ENCODE data around the gene ZFYVE27.

ZFYVE27 gene

GRCh38 chr10:97763947-97764346 is 27.0 kb downstream of the ZFYVE27 start:
- no peak for DNase-seq
- TF ChIP-seq GATA1 (IDR thresholded peaks at IDR 0.05; ENCODE audit: low read depth, low read length) (no peak), POLR2A (IDR thresholded peaks at IDR 0.05; ENCODE audit: low read length) (no peak)

DNA sequence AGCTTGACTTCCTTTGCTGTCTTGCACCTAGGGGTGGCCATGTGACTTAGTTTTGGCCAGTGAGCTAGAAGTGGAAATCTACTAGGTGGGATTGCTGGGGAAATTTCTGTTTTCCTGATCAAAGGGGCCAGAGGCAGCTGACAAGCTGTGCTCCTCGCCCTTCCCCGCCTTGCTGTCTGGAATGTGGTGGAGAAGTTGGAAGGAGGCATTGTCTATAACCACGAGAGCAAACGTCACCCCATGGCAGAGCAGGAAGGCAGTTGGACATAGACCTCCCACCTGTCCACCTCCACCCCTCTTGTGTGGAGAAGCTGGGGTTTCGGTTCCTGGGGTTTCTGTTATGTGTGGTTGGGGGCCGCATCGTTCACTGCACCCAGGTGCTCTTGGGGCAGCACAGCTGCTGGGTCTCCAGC is 27.6 kb downstream of the ZFYVE27 start:
- TF ChIP-seq GATA1 (IDR thresholded peaks at IDR 0.05; ENCODE audit: low read depth, low read length): no peak
- TF ChIP-seq POLR2A (IDR thresholded peaks at IDR 0.05; ENCODE audit: low read length): no peak
- DNase-seq: no peak

DNA sequence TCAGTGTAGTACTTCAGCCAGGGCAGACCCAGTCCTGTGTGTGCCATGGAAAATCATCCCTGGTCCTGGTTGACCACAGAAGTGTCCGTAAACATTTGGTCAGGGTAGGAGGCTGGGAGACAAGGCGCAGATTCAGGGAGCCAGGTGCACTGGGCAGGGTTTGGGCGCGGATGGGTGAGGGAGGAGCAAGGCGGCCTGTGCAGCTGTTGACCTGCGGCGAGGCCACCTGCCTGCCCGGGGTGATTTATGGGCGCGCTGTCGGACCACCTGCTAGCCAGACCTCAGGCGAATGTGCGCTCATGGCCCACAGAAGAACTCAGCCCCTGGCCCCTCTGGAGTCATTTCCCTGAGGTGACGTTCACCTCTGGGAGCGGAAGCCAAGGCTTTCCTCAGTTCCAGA is 28.3 kb downstream of the ZFYVE27 start:
- TF ChIP-seq GATA1 (IDR thresholded peaks at IDR 0.05; ENCODE audit: low read depth, low read length) (no peak), POLR2A (IDR thresholded peaks at IDR 0.05; ENCODE audit: low read length) (no peak)
- DNase-seq: no peak

DNA sequence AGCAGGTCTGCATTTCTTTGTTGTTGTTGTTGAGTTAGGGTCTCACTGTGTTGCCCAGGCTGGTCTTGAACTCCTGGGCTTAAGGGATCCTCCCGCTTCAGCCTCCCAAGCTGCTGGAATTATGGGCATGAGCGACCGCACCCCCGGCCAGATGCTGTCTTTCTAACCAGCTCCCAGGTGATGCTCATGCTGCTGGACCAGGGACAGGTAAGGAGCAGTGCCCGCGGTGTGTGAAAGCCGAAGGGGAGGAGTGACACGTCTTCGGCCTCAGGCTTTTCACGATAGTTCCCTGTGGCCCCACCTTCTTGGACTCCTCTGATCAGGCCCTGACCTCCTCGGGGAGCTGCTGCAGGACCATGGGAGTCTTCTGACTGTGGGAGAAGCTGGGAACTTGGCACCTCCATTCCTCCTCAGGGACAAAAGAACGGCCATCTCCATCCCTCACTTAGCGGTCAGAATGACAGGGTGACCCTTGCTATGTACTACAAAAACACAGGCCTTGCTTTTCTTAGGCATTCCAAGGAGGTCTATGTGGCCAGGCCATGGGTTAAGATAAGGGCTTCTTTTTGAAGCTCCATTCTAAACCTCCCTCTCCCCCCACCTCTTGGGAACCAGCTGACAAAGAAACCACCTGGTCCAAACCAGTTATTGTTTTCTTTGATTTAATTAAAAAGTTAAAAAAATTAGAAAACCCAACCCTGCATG is 29.3 kb downstream of the ZFYVE27 start:
- TF ChIP-seq POLR2A (IDR thresholded peaks at IDR 0.05; ENCODE audit: low read length) (no peak), GATA1 (IDR thresholded peaks at IDR 0.05; ENCODE audit: low read depth, low read length) (no peak)
- no peak for DNase-seq

DNA sequence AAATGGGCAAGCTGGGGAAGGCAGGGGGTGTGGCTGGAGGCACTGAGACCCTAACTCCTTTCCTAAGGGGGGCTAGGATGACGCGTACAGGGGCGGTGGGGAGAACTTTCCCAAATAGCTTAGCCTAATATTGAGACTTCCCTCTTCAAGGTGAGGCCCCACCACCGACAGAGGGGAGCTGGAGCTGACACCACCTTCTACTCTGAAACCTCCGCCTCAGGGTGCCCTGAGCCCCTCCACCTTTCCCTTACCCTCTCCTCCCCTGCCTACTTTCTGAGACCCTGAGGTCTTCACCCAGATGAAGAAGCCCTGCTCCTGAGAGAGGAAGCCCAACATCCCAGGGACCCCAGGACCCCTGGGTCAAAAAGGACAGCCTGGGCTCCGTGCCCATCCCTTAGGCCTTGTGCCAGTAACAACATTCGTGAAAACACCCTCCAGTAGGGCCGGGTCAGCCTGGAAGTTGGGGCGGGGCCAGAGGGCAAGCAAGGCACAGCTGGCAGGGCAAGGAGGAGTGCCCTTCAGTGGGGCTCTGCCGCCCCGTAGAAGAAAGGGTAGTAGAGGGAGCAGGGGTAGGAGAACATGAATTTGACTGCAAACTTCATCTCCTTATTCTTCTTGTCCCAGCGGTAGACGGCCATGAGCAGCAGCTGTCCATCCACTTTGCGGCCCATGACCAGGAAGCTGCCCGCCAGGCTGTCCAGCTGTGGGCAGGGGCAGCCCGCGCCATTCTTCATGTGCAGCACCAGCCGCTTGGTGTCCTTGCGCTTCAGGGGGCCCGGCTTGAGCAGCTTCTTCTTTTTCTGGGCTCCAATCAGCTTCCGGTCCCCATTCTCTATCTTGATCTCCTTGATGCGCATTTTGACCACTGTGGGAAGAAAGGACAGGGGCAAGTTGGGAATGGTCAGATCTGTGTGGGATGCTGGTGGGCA is 30.3 kb downstream of the ZFYVE27 start:
- TF ChIP-seq GATA1 (IDR thresholded peaks at IDR 0.05; ENCODE audit: low read depth, low read length) (no peak), POLR2A (IDR thresholded peaks at IDR 0.05; ENCODE audit: low read length) (no peak)
- no peak for DNase-seq

- DNase-seq: no peak
- TF ChIP-seq GATA1 (IDR thresholded peaks at IDR 0.05; ENCODE audit: low read depth, low read length): no peak
- TF ChIP-seq POLR2A (IDR thresholded peaks at IDR 0.05; ENCODE audit: low read length): no peak
Measured at GRCh38 chr10:97768322-97769315, 31.7 kb downstream of the ZFYVE27 start.

- DNase-seq: no peak
- TF ChIP-seq POLR2A (IDR thresholded peaks at IDR 0.05; ENCODE audit: low read length) (no peak), GATA1 (IDR thresholded peaks at IDR 0.05; ENCODE audit: low read depth, low read length) (no peak)
Measured at GRCh38 chr10:97770255-97770654, 33.3 kb downstream of the ZFYVE27 start.

- no peak for TF ChIP-seq POLR2A (IDR thresholded peaks at IDR 0.05; ENCODE audit: low read length)
- peak; percentile 49 to 50 for DNase-seq
Measured at GRCh38 chr10:97771055-97771891, 34.3 kb downstream of the ZFYVE27 start.

DNA sequence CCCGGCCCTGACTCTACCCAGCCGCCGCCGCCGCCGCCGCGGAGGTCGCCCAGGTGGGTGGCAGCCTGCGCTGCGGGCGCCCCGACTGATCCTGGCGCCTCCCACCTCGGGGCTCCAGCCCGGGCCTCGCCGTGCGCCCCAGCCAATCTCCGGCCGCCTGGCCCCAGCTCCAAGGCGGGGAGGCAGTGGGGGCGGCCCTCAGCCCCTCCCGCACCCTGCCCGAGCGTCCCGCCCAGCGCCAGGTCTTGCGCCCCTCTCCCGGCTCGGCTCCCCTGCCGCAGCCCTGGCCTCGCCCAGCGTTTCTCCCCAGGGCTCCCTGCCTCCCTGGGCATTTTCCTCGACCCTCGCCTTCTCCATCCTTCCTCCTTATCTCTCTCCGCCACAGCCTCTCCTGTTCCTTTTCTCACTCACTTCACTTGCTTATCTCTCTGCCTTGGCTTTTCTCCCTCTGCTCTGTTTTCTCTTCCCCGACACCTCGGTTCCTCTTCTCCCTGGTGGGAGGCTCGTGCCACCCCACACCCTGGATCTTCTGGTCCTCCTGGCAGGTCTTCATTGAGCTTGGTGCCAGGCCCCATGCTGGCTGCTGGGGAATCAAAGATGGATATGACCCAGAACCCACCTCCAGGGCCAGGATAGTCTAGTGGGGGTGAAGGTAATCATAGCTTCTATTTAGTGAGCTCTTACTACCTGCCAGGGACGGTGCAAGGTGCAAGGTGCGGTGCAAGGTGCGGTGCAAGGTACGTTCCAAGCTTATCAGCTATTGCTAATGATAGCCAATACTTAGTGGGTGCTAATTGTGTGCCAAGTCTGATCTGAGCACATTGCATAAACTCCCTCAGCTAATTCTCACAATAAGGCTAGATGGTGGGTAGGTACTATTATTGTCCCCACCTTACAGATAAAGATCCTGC is 35.2 kb downstream of the ZFYVE27 start, which contains the start of gene SFRP5:
Gene SFRP5, minus strand, starts transcription at position 87 of the 911 bp plus-strand sequence. CDS start 166 bp downstream, outside the sequence.
- TF ChIP-seq POLR2A (IDR thresholded peaks at IDR 0.05; ENCODE audit: low read length): no peak
- peak; percentile 29 for TF ChIP-seq GATA1 (IDR thresholded peaks at IDR 0.05; ENCODE audit: low read depth, low read length)
- peak; percentile 53 to 59 for DNase-seq

DNA sequence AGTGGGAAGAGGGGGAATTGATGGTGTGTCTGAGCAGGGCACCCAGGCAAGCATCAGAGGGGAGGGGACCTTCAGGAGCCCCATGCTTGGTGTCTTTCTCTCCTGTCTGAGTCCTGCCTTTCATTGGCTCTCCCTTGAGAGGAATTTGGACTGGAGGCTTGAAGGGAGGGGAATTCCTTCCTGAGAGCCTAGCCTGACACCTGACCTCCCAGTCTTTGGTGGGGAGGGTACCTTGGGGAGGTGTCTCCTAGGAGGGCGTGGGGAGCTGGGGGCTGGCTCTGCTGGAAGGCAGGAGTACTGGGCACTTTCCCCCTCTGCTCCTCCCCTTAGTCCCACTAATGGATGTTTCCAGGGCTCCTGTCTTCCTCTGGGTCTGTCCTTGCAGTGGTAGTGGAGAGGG is 36.2 kb downstream of the ZFYVE27 start:
- no peak for DNase-seq
- TF ChIP-seq POLR2A (IDR thresholded peaks at IDR 0.05; ENCODE audit: low read length) (no peak), GATA1 (IDR thresholded peaks at IDR 0.05; ENCODE audit: low read depth, low read length) (no peak)

DNA sequence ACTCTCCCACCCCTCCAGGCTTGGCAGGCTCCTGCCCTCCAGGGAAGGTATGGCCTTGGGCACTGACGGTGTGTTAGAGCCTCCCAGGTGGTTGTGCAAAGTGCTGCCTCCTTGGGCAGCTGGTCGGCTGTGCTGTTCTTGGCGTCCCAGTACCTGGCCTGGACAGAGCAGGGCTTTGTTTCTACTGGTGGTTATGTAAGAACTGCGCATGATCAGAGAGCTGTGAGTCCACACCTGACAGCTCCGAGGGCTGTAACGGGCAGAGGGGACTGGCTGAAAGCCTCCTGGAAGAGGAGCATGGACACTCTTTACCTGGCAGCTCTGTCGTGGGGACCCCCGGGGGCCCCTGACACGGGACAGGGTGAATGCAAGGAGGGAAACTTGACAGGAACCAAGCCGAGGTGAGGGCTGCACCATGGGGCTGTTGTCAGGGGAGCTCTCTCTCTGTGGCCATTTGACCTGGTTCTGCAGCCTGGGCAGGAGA is 37.9 kb downstream of the ZFYVE27 start:
- TF ChIP-seq POLR2A (IDR thresholded peaks at IDR 0.05; ENCODE audit: low read length) (no peak), GATA1 (IDR thresholded peaks at IDR 0.05; ENCODE audit: low read depth, low read length) (no peak)
- no peak for DNase-seq
